Left ventricle myocardium inferior (tissue), 1 donor: ENCODE results near the gene PARD3. TPM values are rescaled to one million over a fixed set of nuclear protein-coding genes. Genes with fewer than 3 reads are reported as not detected.

Experiments used
- DNase-seq: peaks from one replicate; pipeline ENCODE4 v3.0.0-alpha.2; 2020
- H3K27ac ChIP-seq: fragments of 200-600 bp; replicated peaks from 2 replicates; pipeline ENCODE4 v1.8.0; 2021
- H3K27me3 ChIP-seq: fragments of 200-600 bp; 2 replicates; pipeline ENCODE4 v1.8.0; 2021; ENCODE audit warnings: low read depth
- H3K36me3 ChIP-seq: fragments of 200-600 bp; 2 replicates; pipeline ENCODE4 v1.8.0; 2021
- H3K4me1 ChIP-seq: fragments of 200-600 bp; 2 replicates; pipeline ENCODE4 v1.8.0; 2021
- H3K4me3 ChIP-seq: fragments of 200-600 bp; 2 replicates; pipeline ENCODE4 v1.8.0; 2021; ENCODE audit warnings: mild to moderate bottlenecking, moderate library complexity
- H3K9me3 ChIP-seq: fragments of 200-600 bp; replicated peaks from 2 replicates; pipeline ENCODE4 v1.8.0; 2021
- intact Hi-C: fragments of 100-400 bp; cut with micrococcal nuclease; formaldehyde crosslinking; loops from one replicate; pipeline ENCODE4 v1.11.0; 2022
- total RNA-seq: library from RNA; stranded (reverse); fragmentation: NEBNext Ultra II Directional; extraction: Animal tissue kit (Norgen Biotek cat#: 25700); gene quantifications from one replicate; pipeline ENCODE4 v1.2.1, GENCODE V29; 2021
- TF ChIP-seq, protein P1 (sequence below): fragments of 200-600 bp; IDR thresholded peaks from 2 replicates; pipeline ENCODE4 v1.8.0; 2021; ENCODE audit warnings: antibody characterized with exemption, mild to moderate bottlenecking, borderline replicate concordance
- donor health status: DM: no; HTN: yes; CAD: no; lungs with severe emphysema.

Gene PARD3
- total RNA-seq, 1 donor from 2014 or later: 29.6 TPM

DNA sequence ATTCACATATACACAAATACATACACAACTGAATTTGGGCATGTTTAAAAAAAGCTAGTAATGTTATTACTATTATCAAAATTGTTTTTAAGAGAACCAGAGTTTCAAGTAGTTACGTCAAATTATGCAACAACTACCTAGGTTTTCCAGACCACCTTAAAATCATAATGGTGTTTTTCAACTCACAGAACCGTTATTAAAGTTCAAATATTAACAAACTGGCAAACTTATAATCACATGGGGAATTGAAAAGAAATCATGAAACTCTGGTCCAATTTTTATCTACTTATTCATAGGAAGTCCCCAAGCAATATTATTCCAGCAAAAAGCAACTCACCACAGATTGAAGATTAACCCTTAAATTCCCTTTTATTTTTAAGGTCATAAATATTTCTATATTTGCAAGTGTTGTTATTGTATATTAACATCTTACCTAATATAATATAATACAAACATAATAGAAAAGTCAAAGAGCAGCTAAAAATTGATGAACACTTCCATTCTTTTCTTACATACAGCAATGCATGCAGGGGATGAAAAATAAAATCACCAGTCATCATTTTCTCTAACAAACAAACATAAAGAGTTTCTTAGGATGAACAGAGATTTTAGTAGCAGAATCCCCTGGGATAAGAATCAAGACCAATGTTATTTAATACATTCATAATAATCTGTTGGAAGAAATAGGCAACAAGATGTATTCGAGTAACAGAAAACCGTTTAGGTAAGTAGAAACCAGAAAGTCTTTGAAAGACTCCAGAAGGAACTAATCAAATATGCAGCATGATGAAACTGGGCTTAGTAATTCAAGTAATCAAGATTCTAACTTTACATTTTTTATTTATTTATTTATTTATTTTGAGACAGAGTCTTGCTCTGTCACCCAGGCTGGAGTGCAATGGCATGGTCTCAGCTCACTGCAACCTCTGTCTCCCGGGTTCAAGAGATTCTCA, 391.1 kb downstream of the PARD3 start:
- intact Hi-C loops: no loop called here
- Histone ChIP-seq H3K4me1 (no peaks in the 10 kb centered on the region), H3K27ac (no peak overlapping the region), H3K36me3 (no peaks in the 10 kb centered on the region), H3K4me3 (no peak overlapping the region), H3K27me3 (no peaks in the 10 kb centered on the region), H3K9me3 (no peaks in the 10 kb centered on the region)
- TF ChIP-seq, protein P1, sequence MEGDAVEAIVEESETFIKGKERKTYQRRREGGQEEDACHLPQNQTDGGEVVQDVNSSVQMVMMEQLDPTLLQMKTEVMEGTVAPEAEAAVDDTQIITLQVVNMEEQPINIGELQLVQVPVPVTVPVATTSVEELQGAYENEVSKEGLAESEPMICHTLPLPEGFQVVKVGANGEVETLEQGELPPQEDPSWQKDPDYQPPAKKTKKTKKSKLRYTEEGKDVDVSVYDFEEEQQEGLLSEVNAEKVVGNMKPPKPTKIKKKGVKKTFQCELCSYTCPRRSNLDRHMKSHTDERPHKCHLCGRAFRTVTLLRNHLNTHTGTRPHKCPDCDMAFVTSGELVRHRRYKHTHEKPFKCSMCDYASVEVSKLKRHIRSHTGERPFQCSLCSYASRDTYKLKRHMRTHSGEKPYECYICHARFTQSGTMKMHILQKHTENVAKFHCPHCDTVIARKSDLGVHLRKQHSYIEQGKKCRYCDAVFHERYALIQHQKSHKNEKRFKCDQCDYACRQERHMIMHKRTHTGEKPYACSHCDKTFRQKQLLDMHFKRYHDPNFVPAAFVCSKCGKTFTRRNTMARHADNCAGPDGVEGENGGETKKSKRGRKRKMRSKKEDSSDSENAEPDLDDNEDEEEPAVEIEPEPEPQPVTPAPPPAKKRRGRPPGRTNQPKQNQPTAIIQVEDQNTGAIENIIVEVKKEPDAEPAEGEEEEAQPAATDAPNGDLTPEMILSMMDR: no peak
- no peak for DNase-seq

DNA sequence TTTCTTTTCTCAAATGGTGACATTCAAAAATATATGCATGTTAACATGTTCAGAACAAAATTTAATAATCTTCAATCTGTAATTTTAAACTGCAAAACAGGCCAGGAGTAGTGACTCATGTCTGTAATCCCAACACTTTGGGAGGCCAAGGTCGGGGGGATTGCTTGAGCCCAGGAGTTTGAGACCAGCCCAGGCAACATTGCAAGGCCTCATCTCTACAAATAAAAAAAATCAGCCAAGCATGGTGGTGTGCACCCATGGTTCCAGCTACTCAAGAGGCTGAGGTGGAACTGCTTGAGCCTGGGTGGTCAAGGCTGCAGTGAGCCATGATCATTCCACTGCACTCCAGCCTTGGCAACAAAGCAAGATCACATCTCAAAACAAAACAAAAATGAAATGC, 394.3 kb downstream of the PARD3 start:
- H3K4me1 ChIP-seq: peaks cover 2% of the 10 kb centered on the region
- TF ChIP-seq, protein P1: no peak
- intact Hi-C loops: no loop called here
- no peaks in the 10 kb centered on the region for H3K36me3 ChIP-seq
- DNase-seq: no peak
- no peaks in the 10 kb centered on the region for H3K9me3 ChIP-seq
- H3K27ac ChIP-seq: no peak overlapping the region
- no peak overlapping the region for H3K4me3 ChIP-seq
- no peaks in the 10 kb centered on the region for H3K27me3 ChIP-seq

DNA sequence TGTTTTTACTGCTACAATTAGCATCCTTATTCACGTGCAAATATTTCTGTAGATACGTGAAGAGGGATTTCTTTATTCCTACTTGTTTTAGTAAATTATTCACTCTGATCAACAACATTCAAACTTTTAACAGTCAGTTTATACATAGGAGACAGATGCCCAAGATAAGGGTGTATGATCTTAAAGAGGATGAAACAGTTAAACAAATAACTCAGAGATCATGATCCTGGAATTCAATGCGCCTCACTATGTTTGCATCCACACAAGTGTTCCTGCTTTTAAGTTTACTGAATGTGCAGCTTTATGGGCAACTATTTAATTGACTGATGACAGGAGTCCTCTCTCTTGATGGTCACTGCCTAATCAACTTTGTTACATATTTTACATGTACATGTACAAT, 394.8 kb downstream of the PARD3 start:
- H3K9me3 ChIP-seq: no peaks in the 10 kb centered on the region
- H3K27me3 ChIP-seq: no peaks in the 10 kb centered on the region
- H3K27ac ChIP-seq: no peak overlapping the region
- DNase-seq: no peak
- no peaks in the 10 kb centered on the region for H3K36me3 ChIP-seq
- H3K4me3 ChIP-seq: no peak overlapping the region
- TF ChIP-seq, protein P1: no peak
- peaks cover 7% of the 10 kb centered on the region for H3K4me1 ChIP-seq
- intact Hi-C loops: no loop called here

DNA sequence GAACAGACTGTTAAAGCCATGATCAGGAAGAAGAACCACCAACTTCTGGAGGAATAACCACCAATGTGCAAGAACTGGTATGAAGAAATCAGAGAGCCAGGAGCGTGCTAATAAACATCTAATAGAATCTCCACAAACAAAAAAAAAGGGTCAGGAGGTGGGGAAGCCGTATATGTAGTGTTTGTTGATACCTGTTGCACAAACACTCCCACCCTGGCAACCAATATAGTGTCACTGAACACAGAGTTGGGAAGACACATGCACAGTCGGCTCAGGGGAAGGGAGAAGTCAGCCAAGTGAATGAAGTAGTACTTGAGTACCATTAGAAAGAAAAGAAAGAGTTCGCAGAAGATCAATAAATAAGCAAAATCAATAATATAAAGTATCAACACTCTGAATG, 400.1 kb downstream of the PARD3 start:
- intact Hi-C loops: no loop called here
- Histone ChIP-seq H3K27ac (no peak overlapping the region), H3K9me3 (no peaks in the 10 kb centered on the region), H3K27me3 (no peaks in the 10 kb centered on the region), H3K4me3 (no peak overlapping the region), H3K36me3 (no peaks in the 10 kb centered on the region), H3K4me1 (peaks cover 7% of the 10 kb centered on the region)
- no peak for DNase-seq
- TF ChIP-seq, protein P1: no peak

DNA sequence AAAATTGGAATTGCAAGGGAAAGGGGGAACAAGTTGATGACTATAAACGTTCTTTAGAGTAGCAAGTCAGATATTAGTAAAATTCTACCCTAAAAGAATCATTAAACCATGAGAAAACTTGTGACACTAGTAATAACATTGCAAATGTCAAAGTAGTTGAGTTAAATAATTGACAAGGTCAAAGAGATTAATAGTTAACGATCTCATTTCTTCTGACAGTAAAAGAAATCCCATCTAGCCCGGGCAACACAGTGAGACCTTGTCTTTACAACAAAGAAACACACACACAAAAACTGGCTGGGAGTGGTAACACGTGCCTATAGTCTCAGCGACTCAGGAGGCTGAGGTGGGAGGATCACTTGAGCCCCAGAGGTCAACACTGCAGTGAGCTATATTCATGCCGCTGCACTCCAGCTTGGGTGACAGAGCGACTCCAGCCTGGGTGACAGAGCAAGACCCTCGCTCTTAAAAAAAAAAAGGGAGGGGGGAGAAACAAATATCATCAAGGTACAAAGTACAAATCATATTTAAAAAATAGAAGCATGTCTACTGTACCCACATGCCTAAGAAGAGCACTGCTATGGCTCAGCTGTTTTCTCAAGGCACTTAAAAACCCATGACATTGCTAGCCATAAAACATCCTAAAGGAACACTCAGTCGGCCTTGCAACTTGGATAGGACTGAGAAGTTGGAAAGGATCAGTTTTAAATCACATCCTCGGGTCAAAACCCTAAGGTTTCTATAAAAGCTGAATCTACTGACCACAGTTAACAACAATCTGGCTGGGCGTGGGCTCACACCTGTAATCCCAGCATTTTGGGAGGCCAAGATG, 401.1 kb downstream of the PARD3 start:
- DNase-seq: no peak
- Histone ChIP-seq H3K27me3 (no peaks in the 10 kb centered on the region), H3K4me3 (no peak overlapping the region), H3K9me3 (no peaks in the 10 kb centered on the region), H3K36me3 (no peaks in the 10 kb centered on the region), H3K27ac (no peak overlapping the region), H3K4me1 (peaks cover 7% of the 10 kb centered on the region)
- TF ChIP-seq, protein P1: no peak
- intact Hi-C loops: no loop called here
